HCT116 (cell line): ENCODE results near the gene AOC2.

Source experiments
- EZH2 ChIP-seq: fragments of 200-600 bp; sonication (generic); IDR thresholded peaks from 2 replicates; pipeline ENCODE4 v1.6.1; 2017; ENCODE audit warnings: antibody characterized with exemption, mixed run types
- POLR2A ChIP-seq: IDR thresholded peaks from 2 replicates; pipeline ENCODE4 v1.7.0; 2011; ENCODE audit warnings: borderline replicate concordance; ENCODE audit not compliant: insufficient read depth, insufficient read length; ENCODE audit errors: extremely low read depth
- SIN3A ChIP-seq: IDR thresholded peaks from 2 replicates; pipeline ENCODE4 v1.6.1; 2012; ENCODE audit warnings: low read depth

- TF ChIP-seq EZH2 (no peak), POLR2A (no peak), SIN3A (no peak)
These were observed 35.1 kb upstream of the AOC2 start for GRCh38 chr17:42809250-42809649.
